SK-N-SH (cell line): ENCODE results near the gene ZNF334. TPM values are rescaled to one million over a fixed set of nuclear protein-coding genes. Genes with fewer than 3 reads are reported as not detected.

Source experiments
- CTCF ChIA-PET: fragments of 300-600, 350-600 bp; formaldehyde crosslinking; extraction: SDS; loops from one replicate; lab custom pipeline; 2021; lab: Yijun Ruan, JAX
- POLR2A ChIA-PET: fragments of 350-600 bp; sonication (Branson Sonifier 250); formaldehyde crosslinking; extraction: SDS; loops from one replicate; lab custom pipeline; 2020; ENCODE audit warnings: antibody characterized with exemption, inconsistent platforms; lab: Yijun Ruan, JAX
- DNase-seq: peaks from one replicate; pipeline ENCODE4 v3.0.0; 2012
- H2AFZ ChIP-seq: fragments of 200-600 bp; sonication (generic); 2 replicates; pipeline ENCODE4 v1.8.1; 2016; ENCODE audit warnings: antibody characterized with exemption, mild to moderate bottlenecking, low read depth
- H3F3A ChIP-seq: fragments of 200-600 bp; sonication (generic); replicated peaks from 2 replicates; pipeline ENCODE3; 2016; ENCODE audit warnings: antibody characterized with exemption, mild to moderate bottlenecking; ENCODE audit not compliant: insufficient read depth
- H3K27ac ChIP-seq, 2 experiments: fragments of 200-500 bp in 1 of 2; fragments of 200-600 bp in 1 of 2; sonication (Bioruptor generic) in 1 of 2; sonication (generic), shearing (Covaris generic) in 1 of 2; 2 replicates each; pipeline versions ENCODE4 v1.5.1 to v1.6.1; 2014 to 2016; ENCODE audit warnings: low read depth in 2 of 2, inconsistent platforms in 1 of 2, low read length in 1 of 2, mild to moderate bottlenecking in 1 of 2, mixed read lengths in 1 of 2
- H3K27me3 ChIP-seq: fragments of 200-600 bp; sonication (generic), shearing (Covaris generic); 2 replicates; pipeline ENCODE4 v1.6.1; 2016; ENCODE audit warnings: mixed run types; ENCODE audit not compliant: insufficient read depth
- H3K36me3 ChIP-seq, 2 experiments: fragments of 200-500 bp in 1 of 2; fragments of 200-600 bp in 1 of 2; sonication (Bioruptor generic) in 1 of 2; sonication (generic) in 1 of 2; replicated peaks in 1 of 2; 2 replicates each; pipeline versions ENCODE3 to v1.5.1; 2014 to 2016; ENCODE audit warnings: low read length in 1 of 2, mild to moderate bottlenecking in 1 of 2; ENCODE audit not compliant: insufficient read depth in 2 of 2, control insufficient read depth in 1 of 2
- H3K4me1 ChIP-seq, 2 experiments: fragments of 200-500 bp in 1 of 2; fragments of 200-600 bp in 1 of 2; sonication (Bioruptor generic) in 1 of 2; sonication (generic), shearing (Covaris generic) in 1 of 2; 2 replicates each; pipeline versions ENCODE4 v1.5.1 to v1.6.1; 2014 to 2016; ENCODE audit warnings: low read depth in 1 of 2, low read length in 1 of 2, mixed run types in 1 of 2; ENCODE audit not compliant: insufficient read depth in 2 of 2, control insufficient read depth in 1 of 2
- H3K4me2 ChIP-seq: fragments of 200-600 bp; sonication (generic), shearing (Covaris generic); 2 replicates; pipeline ENCODE4 v1.6.1; 2017; ENCODE audit warnings: mixed run types
- H3K4me3 ChIP-seq, 2 experiments: fragments of 200-500 bp in 1 of 2; fragments of 200-600 bp in 1 of 2; sonication (Bioruptor generic) in 1 of 2; sonication (generic), shearing (Covaris generic) in 1 of 2; 2 replicates each; pipeline versions ENCODE4 v1.5.1 to v1.8.1; 2014 to 2016; ENCODE audit warnings: low read depth in 2 of 2, inconsistent platforms in 1 of 2, low read length in 1 of 2, mild to moderate bottlenecking in 1 of 2, mixed read lengths in 1 of 2, moderate library complexity in 1 of 2
- H3K79me2 ChIP-seq: fragments of 200-600 bp; sonication (generic); 2 replicates; pipeline ENCODE4 v1.8.1; 2017; ENCODE audit warnings: mild to moderate bottlenecking; ENCODE audit not compliant: insufficient read depth
- H3K9ac ChIP-seq: fragments of 200-600 bp; sonication (generic); 2 replicates; pipeline ENCODE4 v1.6.1; 2017; ENCODE audit warnings: mixed run types
- H3K9me2 ChIP-seq: fragments of 200-600 bp; sonication (generic); 2 replicates; pipeline ENCODE4 v1.6.1; 2017; ENCODE audit warnings: mixed run types
- H3K9me3 ChIP-seq: fragments of 200-600 bp; sonication (generic); 2 replicates; pipeline ENCODE4 v1.6.1; 2017; ENCODE audit warnings: mixed run types, mild to moderate bottlenecking, moderate library complexity
- H4K20me1 ChIP-seq: fragments of 200-600 bp; sonication (generic); 2 replicates; pipeline ENCODE4 v1.6.1; 2017; ENCODE audit warnings: mild to moderate bottlenecking, mixed run types; ENCODE audit not compliant: insufficient read depth
- CHD2 ChIP-seq: fragments of 150-350 bp; IDR thresholded peaks from 2 replicates; pipeline ENCODE4 v1.6.1; 2018; ENCODE audit warnings: low read length; ENCODE audit not compliant: partially characterized antibody
- CTCF ChIP-seq: fragments of 200-600 bp; sonication (generic); IDR thresholded peaks from 2 replicates; pipeline ENCODE4 v1.6.1; 2017; ENCODE audit warnings: antibody characterized with exemption, mild to moderate bottlenecking, moderate library complexity
- EZH2phosphoT487 ChIP-seq: fragments of 200-600 bp; sonication (generic); IDR thresholded peaks from 2 replicates; pipeline ENCODE4 v1.6.1; 2017; ENCODE audit warnings: low read depth, mixed run types, mild to moderate bottlenecking, antibody characterized with exemption, moderate library complexity, borderline replicate concordance
- FOSL2 ChIP-seq: IDR thresholded peaks from 2 replicates; pipeline ENCODE4 v1.4.0; 2012; ENCODE audit warnings: low read depth, mild to moderate bottlenecking, moderate library complexity, borderline replicate concordance
- FOXJ3 ChIP-seq: sonication (generic); formaldehyde crosslinking; IDR thresholded peaks from 2 replicates; pipeline ENCODE4 v1.5.1; 2020; ENCODE audit warnings: mild to moderate bottlenecking, missing genetic modification reagents
- FOXM1 ChIP-seq: IDR thresholded peaks from 2 replicates; pipeline ENCODE4 v1.4.0; 2012; ENCODE audit warnings: low read depth, mild to moderate bottlenecking
- GATA2 ChIP-seq: sonication (generic); formaldehyde crosslinking; IDR thresholded peaks from 2 replicates; pipeline ENCODE4 v1.5.0; 2020; ENCODE audit warnings: mild to moderate bottlenecking, missing genetic modification reagents
- IRF3 ChIP-seq: fragments of 150-350 bp; IDR thresholded peaks from 2 replicates; pipeline ENCODE4 v1.6.1; 2016; ENCODE audit warnings: mild to moderate bottlenecking, low read depth, low read length
- JUND ChIP-seq: IDR thresholded peaks from 2 replicates; pipeline ENCODE4 v1.4.0; 2012
- MXI1 ChIP-seq: IDR thresholded peaks from 2 replicates; pipeline ENCODE4 v1.6.1; 2012; ENCODE audit warnings: mild to moderate bottlenecking, low read depth, low read length, improper control_type of control experiment
- NRF1 ChIP-seq: IDR thresholded peaks from 2 replicates; pipeline ENCODE4 v1.6.1; 2012; ENCODE audit warnings: low read depth, mild to moderate bottlenecking, low read length
- PBX3 ChIP-seq: IDR thresholded peaks from 2 replicates; pipeline ENCODE4; 2012
- POLR2AphosphoS5 ChIP-seq: IDR thresholded peaks from 2 replicates; pipeline ENCODE4 v1.6.1; 2012; ENCODE audit warnings: low read depth, low read length
- RAD21 ChIP-seq: IDR thresholded peaks from 2 replicates; pipeline ENCODE4 v1.6.1; 2012; ENCODE audit warnings: mild to moderate bottlenecking, low read length
- RCOR1 ChIP-seq: fragments of 150-350 bp; IDR thresholded peaks from 2 replicates; pipeline ENCODE4 v1.6.1; 2017; ENCODE audit warnings: antibody characterized with exemption, low read length
- REST ChIP-seq: IDR thresholded peaks from 2 replicates; pipeline ENCODE4 v1.6.1; 2012; ENCODE audit warnings: mild to moderate bottlenecking, low read depth, low read length, moderate library complexity
- RXRA ChIP-seq: IDR thresholded peaks from 2 replicates; pipeline ENCODE4 v1.4.0; 2012; ENCODE audit warnings: low read depth, mild to moderate bottlenecking, borderline replicate concordance
- TEAD4 ChIP-seq: IDR thresholded peaks from 2 replicates; pipeline ENCODE4 v1.4.0; 2012; ENCODE audit warnings: mild to moderate bottlenecking, borderline replicate concordance; ENCODE audit not compliant: insufficient read depth
- YY1 ChIP-seq: IDR thresholded peaks from 2 replicates; pipeline ENCODE4 v1.4.0; 2012; ENCODE audit warnings: low read depth, mild to moderate bottlenecking
- ZBTB33 ChIP-seq: IDR thresholded peaks from 2 replicates; pipeline ENCODE4 v1.4.0; 2012; ENCODE audit warnings: low read depth, borderline replicate concordance
- WGBS: methylation state at CpG from one replicate; pipeline ENCODE4 v1.1.6; 2017; ENCODE audit warnings: low lambda C conversion rate; 5-methylcytosine and 5-hydroxymethylcytosine counted together
- polyA plus RNA-seq, 3 experiments: library from polyadenylated mRNA; depleted of rRNA; stranded (reverse); fragments of >200 nt; gene quantifications; 2 replicates each; pipeline ENCODE4 v1.2.3, GENCODE V29; 2012

Gene ZNF334
- polyA plus RNA-seq, 1 of the 3 experiments (the other 2 are of a cell fraction) = 4.5 TPM

GRCh38 chr20:46549188-46549972 lies 36.0 kb upstream of the ZNF334 start:
- Histone ChIP-seq H3K27me3 (no peaks in the 10 kb centered on the region), H2AFZ (no peak overlapping the region), H3K4me1 (peaks cover 0 to 4% of the 10 kb centered on the region in 2 experiments; a peak in 1 of 4 replicates), H3K79me2 (no peaks in the 10 kb centered on the region), H4K20me1 (no peaks in the 10 kb centered on the region), H3K9ac (no peak overlapping the region), H3K9me2 (no peaks in the 10 kb centered on the region), H3F3A (no peaks in the 10 kb centered on the region), H3K4me2 (no peak overlapping the region), H3K36me3 (no peaks in the 10 kb centered on the region), H3K4me3 (no peak overlapping the region), H3K27ac (no peak overlapping the region), H3K9me3 (no peaks in the 10 kb centered on the region)
- DNase-seq = no peak
- POLR2A ChIA-PET = no interaction called here
- 54% methylated on average over 4 of the region's 4 CpGs for WGBS
- TF ChIP-seq IRF3 = no peak
- no peak for TF ChIP-seq PBX3
- TF ChIP-seq RCOR1 = no peak
- TF ChIP-seq REST = no peak
- no peak for TF ChIP-seq GATA2 (CRISPR knock-in tag)
- no peak for TF ChIP-seq CTCF
- no peak for TF ChIP-seq FOXJ3 (CRISPR knock-in tag)
- no peak for TF ChIP-seq POLR2AphosphoS5
- TF ChIP-seq RAD21 = no peak
- no peak for TF ChIP-seq MXI1
- no peak for TF ChIP-seq ZBTB33
- TF ChIP-seq FOXM1 = no peak
- TF ChIP-seq FOSL2 = no peak
- no peak for TF ChIP-seq YY1
- no peak for TF ChIP-seq NRF1
- TF ChIP-seq RXRA = no peak
- TF ChIP-seq CHD2 = no peak
- TF ChIP-seq EZH2phosphoT487 = no peak
- TF ChIP-seq TEAD4 = no peak
- no peak for TF ChIP-seq JUND
- CTCF ChIA-PET = interaction anchor here (0.9 to 4.1 kb wide), 4 partner anchors 10 to 13 kb away, joined by 4 to 25 read pairs (median 7); no protein-coding TSS in a partner anchor
